CD8-positive, alpha-beta memory T cell (primary cell): ENCODE results near the gene KCNQ5. TPM values are rescaled to one million over a fixed set of nuclear protein-coding genes. Genes with fewer than 3 reads are reported as not detected.

Experiments used
- CTCF ChIA-PET: fragments of 350-600 bp; sonication (Branson Sonifier 250); formaldehyde crosslinking; loops from one replicate; lab custom pipeline; 2021; ENCODE audit warnings: antibody characterized with exemption; lab: Charles Lee
- POLR2A ChIA-PET: fragments of 350-600 bp; sonication (Branson Sonifier 250); formaldehyde crosslinking; loops from one replicate; lab custom pipeline; 2021; ENCODE audit warnings: antibody characterized with exemption; lab: Charles Lee
- DNase-seq, 5 donors: peaks; one replicate each; pipeline versions ENCODE4 v3.0.0 to v3.0.0-alpha.2; 2020 to 2022; ENCODE audit warnings: mixed read lengths in 1 of 5
- H3K27ac ChIP-seq: one replicate; pipeline ENCODE4 v1.7.0; 2013; ENCODE audit warnings: low read depth, mild to moderate bottlenecking, low read length, moderate library complexity
- H3K27me3 ChIP-seq: 2 replicates; pipeline ENCODE4 v1.7.0; 2013; ENCODE audit warnings: low read length, mild to moderate bottlenecking; ENCODE audit not compliant: insufficient read depth, poor library complexity, severe bottlenecking
- H3K36me3 ChIP-seq: 2 replicates; pipeline ENCODE4 v1.7.0; 2013; ENCODE audit warnings: mild to moderate bottlenecking, low read length, moderate library complexity; ENCODE audit not compliant: insufficient read depth
- H3K4me1 ChIP-seq: 2 replicates; pipeline ENCODE4 v1.7.0; 2013; ENCODE audit warnings: mild to moderate bottlenecking, low read length, moderate library complexity; ENCODE audit not compliant: insufficient read depth
- H3K4me3 ChIP-seq: 2 replicates; pipeline ENCODE4 v1.7.0; 2013; ENCODE audit warnings: mild to moderate bottlenecking, low read length
- H3K9me3 ChIP-seq: 2 replicates; pipeline ENCODE4 v1.7.0; 2013; ENCODE audit warnings: mild to moderate bottlenecking, low read length
- H3K27ac Mint-ChIP-seq, 8 donors: one replicate each; pipeline ENCODE4 v1.8.0; 2020 to 2021; ENCODE audit warnings: mixed read lengths in 8 of 8, mild to moderate bottlenecking in 6 of 8, inconsistent platforms in 3 of 8, moderate library complexity in 3 of 8
- H3K27me3 Mint-ChIP-seq, 2 donors: one replicate each; pipeline ENCODE4 v1.8.0; 2020 to 2021; ENCODE audit warnings: mixed read lengths in 2 of 2, mild to moderate bottlenecking in 1 of 2, moderate library complexity in 1 of 2
- H3K36me3 Mint-ChIP-seq, 3 donors: one replicate each; pipeline ENCODE4 v1.8.0; 2020 to 2021; ENCODE audit warnings: mixed read lengths in 3 of 3, inconsistent platforms in 1 of 3, mild to moderate bottlenecking in 1 of 3
- H3K4me1 Mint-ChIP-seq, 3 donors: one replicate each; pipeline ENCODE4 v1.8.0; 2020 to 2021; ENCODE audit warnings: mixed read lengths in 3 of 3, inconsistent platforms in 1 of 3, mild to moderate bottlenecking in 1 of 3
- H3K4me3 Mint-ChIP-seq, 7 donors: one replicate each; pipeline ENCODE4 v1.8.0; 2020 to 2021; ENCODE audit warnings: mixed read lengths in 7 of 7, mild to moderate bottlenecking in 6 of 7, moderate library complexity in 4 of 7, inconsistent platforms in 2 of 7
- H3K9me3 Mint-ChIP-seq, 5 donors: one replicate each; pipeline ENCODE4 v1.8.0; 2020 to 2022; ENCODE audit warnings: mixed read lengths in 5 of 5, mild to moderate bottlenecking in 3 of 5, moderate library complexity in 2 of 5, inconsistent platforms in 1 of 5
- polyA plus RNA-seq: library from polyadenylated mRNA; unstranded; fragments of 300-500 nt; fragmentation: Illumina TruSeq; gene quantifications from one replicate; pipeline ENCODE4 v1.2.3, GENCODE V29; 2021
- total RNA-seq, 2 experiments: library from RNA; stranded (reverse); gene quantifications; one replicate each; pipeline ENCODE4 v1.2.3, GENCODE V29; 2021

KCNQ5 gene
- total and polyA plus RNA-seq, 3 experiments from 2014 or later: 0.85 to 8.5 (median 7.9) TPM

GRCh38 chr6:72733045-72733444 lies 111.2 kb downstream of the KCNQ5 start:
- no peaks in the 10 kb centered on the region for H3K36me3 ChIP-seq
- DNase-seq: no peak
- POLR2A ChIA-PET: no interaction called here
- no peaks in the 10 kb centered on the region for H3K9me3 ChIP-seq
- no peaks in the 10 kb centered on the region for H3K4me1 ChIP-seq
- CTCF ChIA-PET: no interaction called here
- Mint-ChIP-seq H3K36me3 (peaks cover 0 to 3% (median 0%) of the 10 kb centered on the region in 3 donors), H3K4me3 (no peak overlapping the region), H3K9me3 (peaks cover 0 to 2% (median 0%) of the 10 kb centered on the region in 5 donors), H3K4me1 (no peaks in the 10 kb centered on the region), H3K27ac (no peak overlapping the region), H3K27me3 (no peaks in the 10 kb centered on the region)
- H3K4me3 ChIP-seq: no peak overlapping the region
- H3K27ac ChIP-seq: no peak overlapping the region
- no peaks in the 10 kb centered on the region for H3K27me3 ChIP-seq

DNA sequence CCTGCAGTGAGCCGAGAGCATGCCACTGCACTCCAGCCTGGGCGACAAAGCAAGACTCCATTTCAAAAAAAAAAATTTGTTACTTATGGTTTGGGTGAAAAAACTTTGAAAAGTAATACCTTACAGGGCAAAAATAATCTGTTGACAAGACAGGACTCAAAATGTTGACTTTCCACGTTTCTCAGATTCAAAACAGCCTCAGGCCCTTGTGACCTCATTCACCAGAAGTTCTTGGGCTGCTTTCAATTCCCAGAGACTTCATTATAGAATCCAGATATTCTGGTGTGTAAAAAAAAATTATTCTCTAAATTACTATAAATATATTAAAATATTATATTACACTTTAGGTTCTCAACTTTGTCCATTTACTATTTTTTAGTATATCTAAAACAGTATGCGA lies 116.2 kb downstream of the KCNQ5 start:
- Histone ChIP-seq H3K4me1 (no peaks in the 10 kb centered on the region), H3K27me3 (no peaks in the 10 kb centered on the region), H3K4me3 (no peak overlapping the region), H3K27ac (no peak overlapping the region), H3K9me3 (no peaks in the 10 kb centered on the region), H3K36me3 (no peaks in the 10 kb centered on the region)
- Mint-ChIP-seq H3K27ac (no peak overlapping the region), H3K27me3 (peaks cover 0 to 2% of the 10 kb centered on the region in 2 donors), H3K4me1 (peaks cover 25 to 30% (median 30%) of the 10 kb centered on the region in 3 donors), H3K9me3 (no peaks in the 10 kb centered on the region), H3K4me3 (no peak overlapping the region), H3K36me3 (peaks cover 0 to 3% (median 0%) of the 10 kb centered on the region in 3 donors)
- CTCF ChIA-PET: no interaction called here
- no peak for DNase-seq
- POLR2A ChIA-PET: no interaction called here

DNA sequence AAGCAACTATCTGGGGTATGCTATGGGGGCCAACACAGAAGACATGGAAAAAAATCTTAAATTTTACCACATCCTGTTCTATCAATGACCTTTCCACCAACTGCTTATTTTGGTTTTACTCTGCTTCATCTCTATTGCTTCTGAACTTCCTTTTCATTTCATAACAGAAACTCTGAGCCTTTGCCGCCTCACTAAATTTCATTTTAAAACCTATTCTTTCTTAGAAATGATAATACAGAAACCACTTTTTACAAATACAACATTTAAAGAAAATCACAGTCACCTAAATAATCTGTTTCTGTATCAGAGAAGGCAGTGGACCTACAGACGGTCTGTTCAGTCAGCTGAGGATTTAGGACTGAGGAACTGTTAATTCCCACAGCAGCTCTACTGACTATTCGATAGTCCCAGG lies 117.5 kb downstream of the KCNQ5 start:
- peaks cover 0 to 3% (median 0%) of the 10 kb centered on the region in 3 donors for H3K36me3 Mint-ChIP-seq
- Histone ChIP-seq H3K27me3 (no peaks in the 10 kb centered on the region), H3K27ac (no peak overlapping the region), H3K36me3 (no peaks in the 10 kb centered on the region), H3K9me3 (no peaks in the 10 kb centered on the region), H3K4me3 (no peak overlapping the region), H3K4me1 (no peaks in the 10 kb centered on the region)
- no peak for DNase-seq
- POLR2A ChIA-PET: no interaction called here
- H3K27me3 Mint-ChIP-seq: peaks cover 0 to 2% of the 10 kb centered on the region in 2 donors
- peak overlapping the region in 2 of 8 donors; percentile 13 to 64 for H3K27ac Mint-ChIP-seq
- CTCF ChIA-PET: no interaction called here
- H3K9me3 Mint-ChIP-seq: no peaks in the 10 kb centered on the region
- peaks cover 25 to 30% (median 30%) of the 10 kb centered on the region in 3 donors for H3K4me1 Mint-ChIP-seq
- H3K4me3 Mint-ChIP-seq: no peak overlapping the region

- Histone ChIP-seq H3K36me3 (no peaks in the 10 kb centered on the region), H3K27me3 (no peaks in the 10 kb centered on the region), H3K4me1 (no peaks in the 10 kb centered on the region), H3K27ac (no peak overlapping the region), H3K9me3 (no peaks in the 10 kb centered on the region), H3K4me3 (no peak overlapping the region)
- ChIA-PET POLR2A (no interaction called here), CTCF (no interaction called here)
- Mint-ChIP-seq H3K27me3 (peaks cover 0 to 2% of the 10 kb centered on the region in 2 donors), H3K4me3 (no peak overlapping the region), H3K27ac (no peak overlapping the region), H3K36me3 (peaks cover 0 to 3% (median 0%) of the 10 kb centered on the region in 3 donors), H3K9me3 (no peaks in the 10 kb centered on the region), H3K4me1 (peaks cover 25 to 30% (median 30%) of the 10 kb centered on the region in 3 donors)
- no peak for DNase-seq
Measured at GRCh38 chr6:72740135-72740534, 118.3 kb downstream of the KCNQ5 start.

GRCh38 chr6:72741083-72741482 lies 119.2 kb downstream of the KCNQ5 start:
- ChIA-PET POLR2A (no interaction called here), CTCF (no interaction called here)
- Histone ChIP-seq H3K27ac (no peak overlapping the region), H3K36me3 (no peaks in the 10 kb centered on the region), H3K4me3 (no peak overlapping the region), H3K4me1 (no peaks in the 10 kb centered on the region), H3K27me3 (no peaks in the 10 kb centered on the region), H3K9me3 (no peaks in the 10 kb centered on the region)
- Mint-ChIP-seq H3K4me1 (peaks cover 25 to 30% (median 30%) of the 10 kb centered on the region in 3 donors), H3K27me3 (peaks cover 0 to 2% of the 10 kb centered on the region in 2 donors), H3K4me3 (no peak overlapping the region), H3K36me3 (peaks cover 0 to 3% (median 0%) of the 10 kb centered on the region in 3 donors), H3K9me3 (no peaks in the 10 kb centered on the region), H3K27ac (no peak overlapping the region)
- DNase-seq: no peak

DNA sequence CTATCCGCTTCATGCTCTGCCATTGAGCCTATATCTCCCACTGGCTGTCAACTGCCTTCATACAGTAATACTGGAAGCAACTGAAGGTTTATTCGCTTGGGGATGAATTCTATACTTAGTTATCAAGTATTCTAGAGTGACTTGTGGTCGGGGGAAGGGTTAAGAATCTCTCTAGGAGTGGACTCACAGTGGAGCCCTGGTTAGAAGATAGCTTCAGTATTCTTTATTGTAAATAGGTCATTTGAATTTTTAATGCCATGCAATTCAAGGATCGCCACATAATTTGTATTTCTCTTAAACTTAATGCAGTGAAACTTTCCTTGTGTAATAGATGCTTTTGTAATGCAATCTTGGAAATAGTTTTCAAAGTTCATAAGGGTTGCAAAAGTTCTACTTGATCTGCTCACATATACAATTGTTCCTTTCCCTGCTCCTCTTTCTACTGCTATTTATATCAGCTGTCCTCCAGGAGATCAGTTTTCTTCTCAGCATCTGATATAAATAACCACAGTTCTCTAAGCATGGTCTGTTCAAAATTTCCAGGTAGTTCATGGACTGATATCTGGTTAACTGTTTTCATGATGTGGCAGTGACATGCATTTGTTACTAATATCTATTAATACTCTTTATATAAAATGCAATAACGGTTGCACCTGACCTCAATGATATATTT lies 120.3 kb downstream of the KCNQ5 start:
- peaks cover 25 to 30% (median 30%) of the 10 kb centered on the region in 3 donors for H3K4me1 Mint-ChIP-seq
- no peak overlapping the region for H3K27ac Mint-ChIP-seq
- H3K9me3 ChIP-seq: no peaks in the 10 kb centered on the region
- peaks cover 0 to 2% of the 10 kb centered on the region in 2 donors for H3K27me3 Mint-ChIP-seq
- no peak overlapping the region for H3K4me3 ChIP-seq
- H3K4me1 ChIP-seq: no peaks in the 10 kb centered on the region
- H3K27ac ChIP-seq: no peak overlapping the region
- H3K36me3 Mint-ChIP-seq: peaks cover 0 to 3% (median 0%) of the 10 kb centered on the region in 3 donors
- H3K9me3 Mint-ChIP-seq: no peaks in the 10 kb centered on the region
- no peak overlapping the region for H3K4me3 Mint-ChIP-seq
- CTCF ChIA-PET: no interaction called here
- POLR2A ChIA-PET: no interaction called here
- DNase-seq: no peak
- no peaks in the 10 kb centered on the region for H3K27me3 ChIP-seq
- no peaks in the 10 kb centered on the region for H3K36me3 ChIP-seq

DNA sequence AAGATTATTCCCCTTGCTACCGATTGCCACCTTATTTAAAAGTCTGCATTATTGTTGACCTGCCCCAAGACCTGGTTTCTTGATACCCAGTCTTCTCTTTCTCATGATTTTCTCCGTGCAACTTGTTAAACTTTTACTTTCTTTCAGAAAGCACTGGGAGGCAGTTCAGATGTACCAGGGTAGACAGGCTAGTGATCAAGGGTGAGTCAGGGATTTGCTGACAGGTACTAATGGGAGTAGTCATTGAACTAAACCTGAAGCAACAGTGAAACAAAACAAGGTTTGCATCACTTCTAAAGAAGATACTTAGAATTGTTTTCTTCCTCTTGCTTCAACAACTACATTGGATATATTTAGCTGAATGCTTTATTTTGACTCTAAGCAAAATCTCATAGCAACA lies 124.4 kb downstream of the KCNQ5 start:
- H3K27ac Mint-ChIP-seq: peak overlapping the region in 1 of 8 donors; percentile 52
- no peak for DNase-seq
- ChIA-PET POLR2A (no interaction called here), CTCF (no interaction called here)
- H3K4me3 Mint-ChIP-seq: no peak overlapping the region
- no peaks in the 10 kb centered on the region for H3K4me1 ChIP-seq
- H3K36me3 ChIP-seq: no peaks in the 10 kb centered on the region
- H3K27ac ChIP-seq: no peak overlapping the region
- no peaks in the 10 kb centered on the region for H3K9me3 Mint-ChIP-seq
- no peaks in the 10 kb centered on the region for H3K27me3 Mint-ChIP-seq
- peaks cover 2 to 3% (median 3%) of the 10 kb centered on the region in 3 donors for H3K4me1 Mint-ChIP-seq
- no peaks in the 10 kb centered on the region for H3K9me3 ChIP-seq
- H3K27me3 ChIP-seq: no peaks in the 10 kb centered on the region
- H3K4me3 ChIP-seq: no peak overlapping the region
- H3K36me3 Mint-ChIP-seq: no peaks in the 10 kb centered on the region

GRCh38 chr6:72748759-72749158 lies 126.9 kb downstream of the KCNQ5 start:
- H3K27ac Mint-ChIP-seq: no peak overlapping the region
- no peaks in the 10 kb centered on the region for H3K36me3 ChIP-seq

More at GRCh38 chr6:72748759-72749158, 126.9 kb downstream of the KCNQ5 start:
- Histone ChIP-seq H3K27ac (no peak overlapping the region), H3K4me1 (no peaks in the 10 kb centered on the region), H3K27me3 (no peaks in the 10 kb centered on the region), H3K9me3 (no peaks in the 10 kb centered on the region), H3K4me3 (no peak overlapping the region)
- no peaks in the 10 kb centered on the region for H3K9me3 Mint-ChIP-seq
- H3K36me3 Mint-ChIP-seq: no peaks in the 10 kb centered on the region
- no peaks in the 10 kb centered on the region for H3K27me3 Mint-ChIP-seq
- ChIA-PET POLR2A (no interaction called here), CTCF (no interaction called here)
- DNase-seq: no peak
- no peaks in the 10 kb centered on the region for H3K4me1 Mint-ChIP-seq
- H3K4me3 Mint-ChIP-seq: no peak overlapping the region
